Nephron (organoid): ENCODE data around the gene ADGRB3.
"Not testable (repeated sequence)": the region's sequence is repeated elsewhere in the genome, so short reads cannot be mapped to it uniquely, and the experiment has no call there.

Experiments
- H3K27ac Mint-ChIP-seq, 3 experiments: 2 replicates each; pipeline ENCODE4 v1.8.0; 2020; ENCODE audit warnings: mixed read lengths in 3 of 3, mild to moderate bottlenecking in 2 of 3, moderate library complexity in 1 of 3
- H3K27me3 Mint-ChIP-seq: 2 replicates; pipeline ENCODE4 v1.8.0; 2021; ENCODE audit warnings: low read depth, mild to moderate bottlenecking, moderate library complexity, mixed read lengths
- H3K36me3 Mint-ChIP-seq: 2 replicates; pipeline ENCODE4 v1.8.0; 2020; ENCODE audit warnings: low read depth, mixed read lengths
- H3K4me1 Mint-ChIP-seq: 2 replicates; pipeline ENCODE4 v1.8.0; 2020; ENCODE audit warnings: mixed read lengths
- H3K4me3 Mint-ChIP-seq, 3 experiments: 2 replicates each; pipeline ENCODE4 v1.8.0; 2020; ENCODE audit warnings: mild to moderate bottlenecking in 3 of 3, mixed read lengths in 3 of 3, moderate library complexity in 2 of 3
- H3K9me3 Mint-ChIP-seq: 2 replicates; pipeline ENCODE4 v1.8.0; 2020; ENCODE audit warnings: mixed read lengths
- CTCF ChIP-seq, 3 experiments: fragments of 200-600 bp; sonication (generic); IDR thresholded peaks; one replicate each; pipeline ENCODE4 v1.5.0; 2021; ENCODE audit warnings: antibody characterized with exemption in 3 of 3; ENCODE audit not compliant: unreplicated experiment in 3 of 3

The ADGRB3 gene

GRCh38 chr6:68776354-68776753 is 141.3 kb downstream of the ADGRB3 start:
- Mint-ChIP-seq H3K4me1 (peaks cover 12% of the 10 kb centered on the region), H3K9me3 (no peaks in the 10 kb centered on the region), H3K4me3 (no peak overlapping the region), H3K27ac (no peak overlapping the region), H3K36me3 (no peaks in the 10 kb centered on the region), H3K27me3 (no peaks in the 10 kb centered on the region)
- TF ChIP-seq CTCF (IDR thresholded peaks at IDR 0.05; ENCODE audit: unreplicated experiment in 3 of 3), result no peak

- TF ChIP-seq CTCF (IDR thresholded peaks at IDR 0.05; ENCODE audit: unreplicated experiment in 3 of 3), result no peak
- peak overlapping the region in 2 of 3 experiments; percentile 5 to 43 for H3K27ac Mint-ChIP-seq
- no peaks in the 10 kb centered on the region for H3K27me3 Mint-ChIP-seq
- H3K4me3 Mint-ChIP-seq, result no peak overlapping the region
- H3K9me3 Mint-ChIP-seq, result peaks cover 3% of the 10 kb centered on the region
- H3K4me1 Mint-ChIP-seq, result peaks cover 12% of the 10 kb centered on the region
- no peaks in the 10 kb centered on the region for H3K36me3 Mint-ChIP-seq
These were observed 142.9 kb downstream of the ADGRB3 start for GRCh38 chr6:68777956-68778355.

GRCh38 chr6:68778356-68779020 is 143.4 kb downstream of the ADGRB3 start:
- Mint-ChIP-seq H3K4me3 (no peak overlapping the region), H3K27ac (peak overlapping the region in 1 of 3 experiments; percentile 5), H3K27me3 (no peaks in the 10 kb centered on the region), H3K36me3 (no peaks in the 10 kb centered on the region), H3K4me1 (peaks cover 12% of the 10 kb centered on the region), H3K9me3 (peaks cover 6% of the 10 kb centered on the region)
- TF ChIP-seq CTCF (IDR thresholded peaks at IDR 0.05; ENCODE audit: unreplicated experiment in 3 of 3), result peak; percentile 69 to 75 (median 70)

- TF ChIP-seq CTCF (IDR thresholded peaks at IDR 0.05; ENCODE audit: unreplicated experiment in 3 of 3), result no peak
- H3K4me1 Mint-ChIP-seq, result peaks cover 12% of the 10 kb centered on the region
These were observed 144.3 kb downstream of the ADGRB3 start for GRCh38 chr6:68779366-68779765.

GRCh38 chr6:68790128-68790527 is 155.0 kb downstream of the ADGRB3 start:
- not testable (repeated sequence) for H3K27ac Mint-ChIP-seq, H3K36me3 Mint-ChIP-seq, H3K4me3 Mint-ChIP-seq, H3K4me1 Mint-ChIP-seq, H3K27me3 Mint-ChIP-seq
- H3K9me3 Mint-ChIP-seq, result peaks cover 12% of the 10 kb centered on the region

More at GRCh38 chr6:68779366-68779765, 144.3 kb downstream of the ADGRB3 start:
- H3K4me3 Mint-ChIP-seq, result peak overlapping the region in 1 of 3 experiments; percentile 30
- peaks cover 9% of the 10 kb centered on the region for H3K9me3 Mint-ChIP-seq
- H3K36me3 Mint-ChIP-seq, result no peaks in the 10 kb centered on the region
- no peaks in the 10 kb centered on the region for H3K27me3 Mint-ChIP-seq
- no peak overlapping the region for H3K27ac Mint-ChIP-seq

- not testable (repeated sequence) for H3K27me3 Mint-ChIP-seq, H3K4me1 Mint-ChIP-seq, H3K36me3 Mint-ChIP-seq, H3K9me3 Mint-ChIP-seq, H3K27ac Mint-ChIP-seq, H3K4me3 Mint-ChIP-seq
These were observed 179.9 kb downstream of the ADGRB3 start for GRCh38 chr6:68814976-68815375.

- no peaks in the 10 kb centered on the region for H3K36me3 Mint-ChIP-seq
- no peak for TF ChIP-seq CTCF (IDR thresholded peaks at IDR 0.05; ENCODE audit: unreplicated experiment in 3 of 3)
- no peaks in the 10 kb centered on the region for H3K9me3 Mint-ChIP-seq
- no peaks in the 10 kb centered on the region for H3K4me1 Mint-ChIP-seq
- no peak overlapping the region for H3K4me3 Mint-ChIP-seq
- H3K27me3 Mint-ChIP-seq, result no peaks in the 10 kb centered on the region
- no peak overlapping the region for H3K27ac Mint-ChIP-seq
These were observed 191.4 kb downstream of the ADGRB3 start for GRCh38 chr6:68826501-68826900.
